ENCODE data around the gene CALML6.

Gene CALML6

DNA sequence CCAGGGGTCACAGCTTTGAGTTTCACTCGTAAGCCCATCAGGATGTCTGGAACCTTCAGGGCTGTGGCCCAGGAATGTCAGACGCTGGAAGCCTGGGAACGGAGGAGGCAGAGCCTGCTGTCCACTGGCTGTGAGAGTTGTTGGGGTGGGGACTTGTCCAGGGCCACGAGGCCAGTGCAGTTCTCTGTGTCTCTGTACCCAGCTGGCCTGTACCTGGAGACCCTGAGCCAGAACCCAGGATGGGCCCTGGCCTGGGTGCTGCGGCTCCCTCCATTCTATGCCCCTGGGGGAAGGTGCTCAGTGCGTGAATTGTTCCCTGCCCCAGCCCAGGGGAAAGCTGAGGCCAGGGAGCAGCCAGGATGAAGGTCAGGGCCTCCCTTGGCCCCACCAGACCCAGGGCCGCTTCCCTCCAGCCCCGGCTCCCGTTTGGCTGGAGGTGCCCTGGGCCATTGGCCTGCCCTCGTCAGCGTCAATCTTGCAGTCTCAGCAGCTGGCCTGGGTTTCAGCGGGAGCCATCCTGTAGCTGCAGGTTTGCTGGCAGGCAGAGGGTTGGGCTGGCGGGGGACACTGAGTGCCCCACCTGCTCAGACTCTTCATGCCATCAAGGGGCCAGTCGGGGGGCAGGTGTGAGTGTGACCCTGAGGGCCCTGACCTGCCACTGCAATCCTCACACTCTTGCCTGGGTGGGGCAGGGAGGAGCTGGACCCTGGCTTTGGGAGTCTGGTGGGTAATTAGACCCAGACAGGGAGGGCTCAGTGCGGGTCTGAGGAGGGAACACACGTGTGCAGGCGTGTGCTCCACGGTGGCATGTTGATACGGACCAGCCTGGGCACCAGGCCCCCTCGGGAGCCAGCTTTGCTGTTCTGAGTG lies 724 bp upstream of the CALML6 start:
- no peak for DNase-seq

DNA sequence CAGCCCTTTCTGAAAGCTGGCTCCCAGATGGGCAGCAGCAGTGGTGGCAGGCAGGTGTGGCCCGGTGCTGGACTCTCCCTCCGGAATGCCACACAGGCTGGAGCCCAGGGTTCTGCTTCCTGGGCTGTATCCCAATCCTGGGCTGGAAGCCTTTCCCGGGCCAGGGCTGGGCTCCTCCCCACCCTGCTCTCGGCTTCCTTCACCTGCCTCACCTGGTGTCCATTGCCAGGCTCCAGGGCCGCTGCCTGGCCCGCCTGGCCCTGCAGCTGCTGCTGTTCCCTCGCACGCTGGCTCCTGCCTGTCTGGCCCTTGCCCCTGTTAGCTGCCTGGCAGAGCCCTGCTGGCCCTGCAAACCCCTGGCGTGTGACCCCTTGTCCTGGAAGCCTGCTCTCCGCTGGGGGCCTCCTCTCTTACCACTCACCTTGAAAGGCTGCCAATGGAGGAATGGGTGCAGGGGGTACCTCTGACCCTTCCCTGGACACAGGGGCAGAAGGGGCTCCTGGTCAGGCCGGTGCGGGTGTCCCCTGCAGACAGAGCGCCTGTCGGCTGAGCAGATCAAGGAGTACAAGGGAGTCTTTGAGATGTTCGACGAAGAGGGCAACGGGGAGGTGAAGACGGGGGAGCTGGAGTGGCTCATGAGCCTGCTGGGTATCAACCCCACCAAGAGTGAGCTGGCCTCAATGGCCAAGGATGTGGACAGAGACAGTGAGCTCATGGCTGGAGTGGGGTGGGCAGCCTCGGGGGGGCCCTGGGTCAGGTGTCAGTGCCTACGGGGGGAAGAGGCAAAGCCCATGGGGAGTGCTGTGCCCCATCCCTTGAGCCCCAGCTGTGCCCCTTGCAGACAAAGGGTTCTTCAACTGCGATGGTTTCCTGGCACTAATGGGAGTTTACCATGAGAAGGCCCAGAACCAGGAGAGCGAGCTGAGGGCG lies 1.1 kb downstream of the CALML6 start:
- DNase-seq, result no peak

DNA sequence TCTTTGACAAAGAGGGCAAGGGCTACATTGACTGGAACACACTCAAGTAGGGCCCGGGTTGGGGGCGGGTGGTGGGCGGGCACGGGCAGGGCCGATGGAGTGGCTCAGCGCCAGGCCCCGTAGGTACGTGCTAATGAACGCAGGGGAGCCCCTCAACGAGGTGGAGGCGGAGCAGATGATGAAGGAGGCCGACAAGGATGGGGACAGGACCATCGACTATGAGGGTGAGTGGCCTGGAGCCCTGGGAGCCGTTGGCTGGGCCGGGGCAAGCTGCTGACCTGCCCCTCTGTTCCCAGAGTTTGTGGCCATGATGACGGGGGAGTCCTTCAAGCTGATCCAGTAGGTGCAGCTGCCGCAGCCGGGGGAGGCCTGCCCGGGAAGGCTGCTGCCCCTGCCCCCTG lies 1.8 kb downstream of the CALML6 start:
- DNase-seq, result no peak

DNA sequence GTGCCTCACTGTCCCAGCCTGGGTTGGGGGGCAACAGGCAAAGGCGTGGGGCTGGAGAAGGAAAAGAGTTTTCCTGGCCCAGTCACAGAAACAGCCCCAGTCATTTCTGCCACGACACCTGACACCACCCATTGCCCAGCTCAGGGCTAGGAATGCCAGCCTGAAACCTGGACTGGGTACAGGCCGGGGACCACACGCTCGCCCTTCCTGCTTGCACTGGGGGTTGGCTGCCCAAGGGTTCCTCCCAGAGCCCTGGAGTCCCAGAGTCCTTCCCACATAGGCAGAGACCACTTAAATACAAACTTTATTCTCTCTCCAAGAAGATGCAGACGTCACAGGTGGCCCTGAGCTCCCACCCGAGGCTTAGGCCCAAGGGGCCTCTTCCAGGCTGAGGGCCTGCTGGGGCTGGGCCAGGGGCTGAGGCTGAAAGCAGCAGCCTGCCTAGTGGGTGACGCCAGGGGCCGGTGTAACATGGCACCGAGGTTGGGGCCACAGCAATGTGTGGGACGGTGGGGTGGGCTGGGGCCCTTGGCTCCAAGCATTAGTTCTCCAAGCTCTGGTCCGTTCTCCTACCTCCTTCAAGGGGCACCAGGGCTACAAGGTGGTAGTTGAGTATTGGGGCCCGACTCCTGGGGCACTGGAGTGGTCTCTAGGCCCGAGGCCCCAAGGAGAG lies 2.4 kb downstream of the CALML6 start:
- DNase-seq, result no peak

DNA sequence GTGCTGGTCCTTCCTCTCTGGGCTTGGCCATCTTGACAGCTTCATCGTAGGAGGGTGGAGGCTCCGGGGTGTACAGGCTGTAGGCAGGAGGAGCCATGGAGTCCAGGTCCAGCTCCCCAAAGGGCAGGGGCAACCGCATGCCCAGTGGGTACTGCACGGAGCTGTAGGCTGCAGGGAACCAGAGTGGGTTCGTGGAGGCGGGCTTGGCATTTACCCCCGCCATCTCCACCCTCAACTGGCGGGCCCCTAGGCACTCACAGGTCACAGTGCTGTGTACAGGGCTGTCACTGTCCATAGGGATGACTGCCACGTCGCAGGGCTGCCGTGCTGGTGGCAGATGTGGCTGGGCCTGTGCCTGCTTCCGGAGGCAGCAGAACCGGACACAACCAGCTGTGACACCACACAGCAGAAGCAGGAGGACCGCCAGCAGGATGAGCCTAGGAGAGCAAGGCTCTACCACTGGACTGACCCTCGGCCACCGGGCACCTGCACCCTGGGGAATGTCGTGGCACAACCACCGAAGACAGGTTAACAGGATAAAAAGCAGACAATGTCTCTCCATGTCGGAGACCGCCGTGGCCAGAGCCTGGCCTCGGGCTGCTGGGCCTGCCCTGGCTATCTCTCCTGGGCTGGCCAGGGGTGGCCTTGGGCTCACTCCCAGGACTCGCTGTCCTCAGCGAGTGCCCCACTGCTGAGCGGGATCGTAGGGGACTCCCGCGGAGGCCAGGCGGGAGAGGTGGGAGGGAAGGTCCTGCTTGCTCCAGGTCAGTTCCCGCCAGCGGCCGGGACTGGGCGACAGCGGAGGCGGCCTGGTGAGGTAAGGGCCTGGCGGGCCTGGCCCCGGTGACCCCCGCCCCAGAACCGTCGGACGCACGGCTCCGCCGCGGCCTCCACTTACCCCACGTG lies 3.2 kb downstream of the CALML6 start:
- DNase-seq, result no peak

DNA sequence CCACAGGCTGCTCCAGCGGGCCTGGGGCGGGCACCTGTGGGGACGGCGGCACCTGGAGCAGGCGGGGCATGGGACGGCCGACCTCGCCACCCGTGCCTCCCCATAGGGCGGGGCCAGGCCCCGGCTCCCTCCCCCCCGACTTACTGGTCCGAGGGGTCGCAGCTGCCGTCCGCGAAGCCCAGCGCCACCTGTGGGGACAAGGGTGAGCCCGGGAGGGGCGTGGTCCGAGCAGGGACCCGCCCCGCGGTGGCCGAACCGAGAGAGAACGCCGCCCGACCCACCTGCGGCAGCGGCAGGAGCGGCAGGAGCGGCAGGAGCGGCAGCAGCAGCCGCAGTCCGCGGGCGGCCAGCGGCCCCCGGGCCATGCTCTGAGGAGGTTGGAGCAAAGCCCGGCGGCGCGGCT lies 3.8 kb downstream of the CALML6 start, which contains the start of gene TMEM52:
Gene TMEM52, minus strand, starts transcription at position 379 of the 403 bp plus-strand sequence. Its CDS starts 14 bp downstream, at position 365.
- DNase-seq, result peak; percentile 54

DNA sequence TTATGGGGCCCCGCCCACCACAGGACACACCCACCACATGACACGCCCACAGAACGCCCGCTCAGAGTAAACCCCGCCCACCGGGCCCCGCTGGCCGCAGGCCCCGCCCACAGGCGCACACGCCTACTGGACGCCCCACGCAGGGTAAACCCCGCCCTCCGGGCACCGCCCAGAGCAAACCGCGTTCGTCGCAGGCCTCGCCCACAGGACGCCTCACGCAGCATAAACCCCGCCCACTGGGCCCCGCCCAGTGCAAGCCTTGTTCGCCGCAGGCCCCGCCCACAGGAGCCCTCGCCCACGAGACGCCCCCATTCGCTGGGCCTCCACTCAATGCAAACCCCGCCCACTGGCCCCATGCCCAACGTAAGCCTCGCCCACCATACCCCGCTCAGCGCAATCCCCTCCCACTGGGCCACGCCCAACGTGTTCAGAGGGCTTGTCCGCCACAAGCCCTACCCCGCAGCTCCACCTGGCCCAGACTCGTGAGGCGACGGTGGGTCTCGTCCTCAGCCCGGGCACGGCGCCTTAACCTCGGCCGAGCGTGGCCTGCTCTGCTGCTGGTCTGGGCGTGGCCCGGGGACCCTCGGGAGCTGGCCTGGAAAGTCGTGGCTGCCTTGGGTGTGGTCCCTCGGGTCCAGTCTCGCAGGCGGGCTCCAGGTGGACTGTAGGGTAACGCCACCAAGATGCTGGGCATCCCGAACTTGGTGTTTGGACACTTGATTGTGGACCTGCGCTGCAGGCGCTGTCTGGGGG lies 4.4 kb downstream of the CALML6 start:
- DNase-seq, result peak; percentile 95

DNA sequence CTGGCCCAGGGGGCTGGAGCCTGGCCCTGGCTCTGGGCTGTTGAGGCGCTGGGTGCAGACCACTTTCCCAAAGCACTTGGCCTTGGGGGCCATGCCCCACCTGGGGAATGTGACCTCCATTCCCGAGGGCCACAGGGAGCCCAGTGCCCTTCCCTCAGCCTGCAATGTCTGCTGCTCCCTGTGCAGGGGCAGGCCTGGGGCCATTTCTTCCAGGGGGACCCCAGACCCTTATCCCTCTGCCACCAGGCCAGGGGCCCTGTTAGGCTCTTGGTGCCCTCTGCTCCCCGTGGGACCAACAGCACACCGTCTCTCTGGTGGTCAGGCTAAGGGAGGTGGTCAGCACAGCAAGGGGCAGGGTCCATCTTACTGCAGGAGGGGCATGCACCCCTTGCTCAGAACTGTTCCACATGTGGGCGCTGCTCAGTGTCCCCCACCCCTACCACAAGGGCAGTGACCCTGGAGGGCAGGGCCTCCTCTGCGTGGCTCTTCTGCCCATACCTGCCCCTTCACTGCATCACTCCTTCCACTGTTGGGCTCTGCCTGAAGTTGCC lies 5.1 kb downstream of the CALML6 start:
- no peak for DNase-seq

DNA sequence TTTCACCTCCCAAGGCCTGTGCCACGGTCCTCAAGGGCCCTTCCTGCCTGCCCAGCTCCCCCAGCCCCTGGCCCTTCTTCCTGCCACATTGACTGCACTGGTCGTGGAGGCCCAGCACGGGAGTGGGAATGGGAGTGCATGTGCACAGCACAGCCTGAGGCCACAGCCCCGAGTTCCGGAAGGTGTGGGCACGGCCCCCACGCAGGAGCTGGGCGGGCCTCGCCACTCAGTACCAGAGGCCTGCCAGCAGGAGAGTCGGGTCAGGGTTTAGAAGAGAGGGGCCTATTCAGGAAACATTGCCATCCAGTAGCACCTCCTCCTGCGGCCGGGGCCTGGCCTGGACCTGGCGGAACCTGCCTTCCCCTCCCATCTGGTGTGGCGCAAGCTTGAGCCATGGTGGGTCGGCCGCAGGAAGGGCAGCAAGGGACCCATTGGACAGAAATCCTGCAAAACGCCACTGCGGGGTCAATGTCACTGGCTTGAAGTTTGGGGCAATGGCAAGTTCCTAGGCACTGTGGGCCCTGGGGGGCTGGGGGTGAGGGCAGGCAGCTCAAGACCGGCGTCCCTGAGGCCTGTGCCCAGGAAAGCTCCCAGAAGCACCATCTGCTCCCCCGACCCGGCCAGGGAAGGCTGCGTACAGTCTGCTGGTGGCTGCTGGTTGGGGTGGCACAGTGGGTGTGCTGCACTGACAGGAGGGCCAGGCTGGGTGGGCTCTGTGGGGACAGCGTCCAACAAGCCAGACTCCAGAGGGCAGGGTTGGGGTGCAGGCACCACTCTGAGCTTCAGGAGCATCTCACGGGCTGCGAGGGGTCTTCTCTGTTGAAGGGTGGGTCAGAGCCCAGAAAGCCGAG lies 5.8 kb downstream of the CALML6 start:
- no peak for DNase-seq

DNA sequence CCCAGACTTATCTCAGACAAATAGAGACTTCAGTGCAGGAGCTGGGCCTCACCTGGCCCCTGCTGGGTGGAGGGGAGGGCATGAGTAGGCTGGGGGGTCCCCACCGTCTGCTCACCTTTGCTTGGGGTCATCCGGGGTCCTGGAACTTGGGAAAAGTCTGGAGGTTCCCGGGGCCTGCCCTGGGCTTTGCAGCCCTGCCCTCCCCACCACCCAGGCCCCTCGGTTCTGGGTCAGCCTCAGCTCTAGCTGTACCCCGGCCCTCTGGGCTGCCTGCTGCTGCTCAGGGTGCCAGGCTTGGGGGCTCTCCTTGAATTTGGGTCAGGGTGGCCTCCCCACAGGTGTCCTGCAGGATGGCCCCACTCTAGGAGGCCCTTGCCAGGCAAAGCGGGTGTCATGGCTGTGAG lies 6.4 kb downstream of the CALML6 start:
- DNase-seq, result no peak

DNA sequence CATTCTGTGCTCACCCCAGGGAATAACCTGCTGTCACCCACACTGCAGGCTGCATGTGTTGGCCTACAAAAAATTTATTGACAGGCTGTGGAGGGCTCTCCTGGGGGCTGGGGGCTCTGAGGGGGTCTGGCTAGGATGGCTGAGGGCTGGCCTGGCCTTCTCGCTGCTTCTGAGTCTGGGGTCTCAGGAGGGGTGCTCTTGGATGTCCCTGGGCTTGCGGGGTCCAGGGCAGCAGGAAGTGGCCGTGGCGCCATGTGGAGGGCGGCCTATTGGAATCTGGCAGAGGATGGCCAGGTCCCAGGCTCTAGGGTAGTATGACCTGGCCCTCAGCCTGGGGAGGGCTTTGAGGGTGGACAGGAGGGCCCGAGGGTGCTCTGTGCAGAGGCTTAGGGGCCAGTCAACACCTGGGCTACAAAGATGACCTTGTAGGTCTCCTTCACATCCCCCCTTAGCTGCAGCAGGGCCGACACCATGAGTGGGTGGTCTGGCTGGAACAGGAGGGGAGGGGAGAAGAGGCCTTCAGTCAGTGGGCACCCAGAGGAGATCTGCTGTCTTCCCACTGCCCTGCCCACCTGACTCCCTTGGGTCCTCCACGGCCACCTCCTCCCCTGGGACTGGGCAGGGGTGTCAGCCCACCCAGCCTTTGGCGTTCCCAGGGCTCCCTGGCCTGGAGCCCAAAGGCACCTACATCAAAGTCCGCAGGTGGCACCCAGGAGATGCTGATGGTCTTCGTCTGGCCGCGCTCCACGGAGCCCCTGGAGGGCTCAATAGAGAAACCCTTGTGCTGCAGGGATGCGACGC lies 7.0 kb downstream of the CALML6 start:
- no peak for DNase-seq

DNA sequence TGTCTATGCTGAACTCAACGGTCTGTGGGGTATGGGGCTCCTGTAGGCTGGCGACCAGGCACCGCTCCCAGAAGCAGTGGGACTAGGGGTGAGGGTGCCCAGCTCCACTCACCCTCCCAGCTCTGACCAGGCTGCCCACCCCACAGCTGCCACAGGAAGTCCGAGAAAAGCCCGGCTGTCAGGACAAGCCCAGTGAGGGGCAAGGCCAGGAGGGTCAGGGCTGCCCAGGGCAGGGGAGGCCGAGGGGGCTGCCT lies 7.6 kb downstream of the CALML6 start:
- DNase-seq, result no peak

DNA sequence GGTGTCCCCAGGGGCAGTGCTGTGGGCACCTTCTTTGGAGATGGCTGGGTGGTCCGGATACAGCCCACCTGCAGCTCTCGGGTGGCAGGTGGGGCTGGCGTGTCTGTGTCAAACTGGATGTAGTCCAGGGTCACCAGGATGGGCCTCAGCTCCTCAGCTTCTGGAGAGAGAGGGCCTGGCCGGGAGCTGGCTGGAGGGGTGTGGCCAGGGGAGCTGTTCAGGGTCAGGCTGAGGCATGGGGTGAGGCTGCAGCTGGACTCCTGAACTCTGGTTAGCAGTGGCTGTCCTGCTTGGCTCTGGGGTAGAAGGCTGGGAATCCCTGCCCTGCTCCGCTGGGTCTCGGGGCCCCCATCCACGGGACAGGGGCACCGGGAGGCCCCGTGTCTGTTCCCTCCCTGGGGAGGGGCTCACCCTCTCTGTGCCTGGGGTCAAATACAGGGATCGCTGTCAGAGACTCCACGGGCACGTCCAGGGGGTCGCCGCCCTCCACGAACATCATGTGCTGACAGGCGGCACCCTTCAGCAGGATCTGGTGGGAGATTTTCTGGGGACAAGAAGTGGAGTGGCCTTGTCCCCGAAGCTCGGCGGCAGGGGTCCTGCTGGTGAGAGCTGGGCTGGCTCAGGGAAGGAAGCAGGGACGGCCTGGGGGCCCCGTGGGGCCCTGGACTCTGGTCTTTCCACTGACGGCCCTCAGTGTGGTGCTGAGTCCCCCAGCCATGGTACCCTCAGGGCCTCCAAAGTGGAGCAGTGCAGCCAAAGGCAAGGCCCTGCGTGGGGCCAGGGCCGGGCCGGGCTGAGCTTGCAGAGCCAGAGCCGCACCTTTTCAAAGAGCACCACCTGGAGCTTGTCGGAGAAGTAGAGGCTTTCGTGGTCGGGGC lies 8.1 kb downstream of the CALML6 start:
- no peak for DNase-seq

DNA sequence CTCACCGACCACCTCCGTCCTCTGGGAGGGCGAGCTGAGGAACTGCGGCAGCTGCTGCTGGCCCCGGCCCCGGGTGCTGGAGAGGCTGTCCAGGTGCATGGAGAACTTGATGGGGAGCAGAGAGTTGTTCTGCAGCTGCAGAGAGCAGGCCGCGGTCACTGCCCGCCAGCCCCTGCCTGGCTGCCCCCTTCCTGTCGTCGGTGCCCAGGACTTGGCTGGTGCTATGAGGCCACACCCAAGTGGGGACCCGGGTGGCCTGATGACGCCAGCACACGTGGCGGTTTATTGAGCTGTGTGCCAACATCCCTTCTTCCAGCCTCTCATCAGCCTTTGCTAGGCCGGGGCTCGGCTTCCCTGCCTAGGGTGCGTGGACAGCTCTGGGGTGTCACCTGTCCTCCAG lies 9.3 kb downstream of the CALML6 start:
- no peak for DNase-seq

DNA sequence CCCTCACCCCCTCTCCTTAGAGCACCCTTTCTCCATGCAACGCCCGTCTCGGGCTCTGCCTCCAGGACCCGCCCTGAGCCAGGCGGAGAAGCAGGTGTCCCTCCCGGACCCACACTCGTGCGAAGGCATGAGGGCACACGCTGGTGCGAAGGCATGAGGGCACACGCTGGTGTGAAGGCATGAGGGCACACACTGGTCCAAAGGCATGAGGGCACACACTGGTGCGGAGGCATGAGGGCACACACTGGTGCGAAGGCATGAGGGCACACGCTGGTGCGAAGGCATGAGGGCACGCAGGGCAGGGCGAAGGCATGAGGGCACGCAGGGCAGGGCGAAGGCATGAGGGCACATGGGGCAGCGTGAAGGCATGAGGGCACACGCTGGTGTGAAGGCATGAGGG lies 9.8 kb downstream of the CALML6 start:
- no peak for DNase-seq

DNA sequence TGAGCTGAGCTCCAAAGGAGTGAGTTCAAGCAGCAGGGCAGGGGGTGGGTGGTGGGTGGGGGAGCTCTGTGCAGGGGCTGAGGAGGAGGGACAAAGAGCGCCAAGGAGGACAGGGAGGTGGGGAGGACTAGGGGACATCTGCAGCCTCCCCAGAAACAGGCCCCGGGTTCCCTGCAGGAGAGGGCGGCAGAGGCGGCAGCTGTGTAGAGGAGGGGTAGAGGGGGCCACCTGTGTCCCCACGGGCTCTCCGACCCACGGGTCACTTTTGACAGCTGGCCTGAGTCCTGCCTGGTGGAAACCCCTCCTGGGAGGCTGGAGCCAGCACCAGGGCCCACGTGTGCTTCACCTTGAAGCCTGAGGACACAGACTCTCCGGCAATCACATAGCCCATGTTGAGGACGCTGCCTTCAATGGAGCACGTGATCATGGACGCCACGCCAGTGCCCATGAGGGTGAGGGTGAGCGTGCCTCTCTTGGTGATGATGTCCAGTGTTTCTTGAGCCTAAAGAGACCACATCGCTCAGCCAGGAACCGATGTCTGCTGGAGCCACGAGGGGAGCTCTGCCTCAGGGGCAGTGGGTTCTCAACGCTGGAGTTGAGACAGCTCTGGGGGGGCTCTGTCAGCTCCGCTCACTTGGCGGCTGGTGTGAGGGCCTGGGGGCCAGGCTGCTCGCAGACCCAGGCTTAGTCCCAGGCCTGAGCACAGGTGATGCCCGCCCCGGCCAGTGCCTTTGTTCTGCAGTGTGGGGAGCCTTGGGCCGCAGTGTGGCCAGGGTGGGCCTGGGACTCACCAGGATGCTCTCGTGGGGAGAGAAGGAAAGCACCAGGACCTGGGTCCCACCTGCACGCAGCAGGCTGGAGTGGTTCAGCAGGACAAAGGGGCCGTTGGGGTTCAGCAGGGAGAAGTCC lies 10.6 kb downstream of the CALML6 start:
- DNase-seq, result no peak

DNA sequence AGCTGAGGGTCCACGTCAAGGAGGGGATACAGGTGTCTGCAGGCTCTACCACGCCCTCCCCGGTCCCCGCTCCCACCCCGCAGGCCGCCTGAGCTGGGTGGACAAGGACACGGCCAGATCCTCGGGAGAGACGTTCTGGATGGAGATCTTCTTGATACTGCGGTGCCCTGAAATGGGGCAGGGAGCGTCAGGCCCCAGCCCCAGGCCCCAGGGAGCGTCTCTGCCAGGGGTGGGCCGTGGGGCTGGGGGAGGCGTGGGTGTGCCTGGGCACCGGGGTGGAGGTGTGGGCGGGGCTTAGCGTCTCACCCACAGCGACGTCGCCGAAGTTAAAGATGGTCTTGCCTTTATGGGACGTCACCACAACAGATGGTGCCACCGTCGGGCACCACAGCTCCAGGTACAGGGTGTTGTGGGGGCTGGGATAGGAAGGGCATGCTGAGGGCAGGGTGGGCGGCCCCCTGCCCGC lies 11.3 kb downstream of the CALML6 start:
- no peak for DNase-seq

All from stimulated activated naive CD4-positive, alpha-beta T cell treated with Interleukin-2 at 50 U/mL for 16 hours (primary cell).